Pancreas (tissue), 10 donors: Measurements from ENCODE around the gene CDSN. TPM values are rescaled to one million over a fixed set of nuclear protein-coding genes. Genes with fewer than 3 reads are reported as not detected.
A peak's percentile ranks its signal among the peaks of the same experiment; 100 is the strongest.

Experiments
- ATAC-seq, 4 donors: fragments of 200-7000 bp; cut with Tn5 transposase; one replicate each; pipeline versions ENCODE4 v1.8.0 to v1.9.1; 2020; ENCODE audit warnings: mild to moderate bottlenecking in 4 of 4, moderate library complexity in 4 of 4
- DNase-seq, 6 donors: peaks; one replicate each; pipeline ENCODE4 v3.0.0-alpha.2; 2020
- FAIRE-seq: peaks from 2 replicates; lab custom pipeline; 2012; peaks lifted over from hg19 to GRCh38; lab: Jason Lieb, UNC
- H3K27ac ChIP-seq, 4 donors: fragments of 200-600 bp; sonication (generic); 1 replicate in 3 of 4; 2 replicates in 1 of 4; pipeline versions ENCODE4 v1.5.0 to v1.8.0; 2020
- H3K27me3 ChIP-seq, 4 donors: fragments of 200-600 bp; one replicate each; pipeline ENCODE4 v1.8.0; 2021
- H3K36me3 ChIP-seq, 3 donors: fragments of 200-600 bp; sonication (generic) in 1 of 3; one replicate each; pipeline versions ENCODE4 v1.5.0 to v1.8.0; 2020 to 2021
- H3K4me1 ChIP-seq, 3 donors: fragments of 200-600 bp; one replicate each; pipeline ENCODE4 v1.8.0; 2021
- H3K4me3 ChIP-seq, 4 donors: fragments of 200-600 bp; sonication (generic) in 2 of 4; one replicate each; pipeline versions ENCODE4 v1.5.0 to v1.8.0; 2020 to 2021
- H3K9me3 ChIP-seq, 4 donors: fragments of 200-600 bp; one replicate each; pipeline ENCODE4 v1.8.0; 2021
- WGBS, 2 donors: extraction: QIAGEN DNeasy Blood & Tissue Kit; methylation state at CpG; one replicate each; pipeline ENCODE4 v1.1.7; 2013; 5-methylcytosine and 5-hydroxymethylcytosine counted together
- intact Hi-C, 3 donors: fragments of 100-400 bp; cut with DNase I; formaldehyde crosslinking; loops; one replicate each; pipeline versions ENCODE4 v1.11.1 to v1.14.2; 2022
- polyA plus RNA-seq, 2 donors: library from polyadenylated mRNA; stranded (reverse); fragments of 200-250 nt; gene quantifications; one replicate each; pipeline ENCODE4 v1.2.3, GENCODE V29; 2013
- total RNA-seq, 6 donors: library from RNA; stranded (reverse); fragmentation: NEBNext Ultra II Directional in 4 of 6; extraction: Animal tissue kit (Norgen Biotek cat#: 25700) in 4 of 6; gene quantifications; one replicate each; pipeline versions ENCODE4 v1.2.1 to v1.2.4, GENCODE V29; 2021 to 2023
- TF ChIP-seq, protein P1 (sequence below), 4 donors: fragments of 200-600 bp; sonication (generic) in 3 of 4; IDR thresholded peaks; one replicate each; pipeline versions ENCODE4 v1.5.0 to v1.8.0; 2021; ENCODE audit warnings: antibody characterized with exemption in 4 of 4
- donor health status: healthy with polysubstance abuse.
- donor health status: DM: no; HTN: no; CAD: no; lungs with moderate emphysema.
- donor health status: DM: no; HTN: no; CAD: no.
- donor health status: control.
- donor health status: control.
- donor health status: Bipolar disorder and iron deficiency.
- donor health status: DM: yes; HTN: yes; CAD: no.
- donor health status: DM: no; HTN: no; CAD: no.
- donor health status: DM: no; HTN: no; CAD: no.
- donor health status: DM: yes; HTN: yes; CAD: no.

Gene CDSN
- total and polyA plus RNA-seq, 8 donors, result 0.05 to 0.08 (median 0.06) TPM; not detected in 5

DNA sequence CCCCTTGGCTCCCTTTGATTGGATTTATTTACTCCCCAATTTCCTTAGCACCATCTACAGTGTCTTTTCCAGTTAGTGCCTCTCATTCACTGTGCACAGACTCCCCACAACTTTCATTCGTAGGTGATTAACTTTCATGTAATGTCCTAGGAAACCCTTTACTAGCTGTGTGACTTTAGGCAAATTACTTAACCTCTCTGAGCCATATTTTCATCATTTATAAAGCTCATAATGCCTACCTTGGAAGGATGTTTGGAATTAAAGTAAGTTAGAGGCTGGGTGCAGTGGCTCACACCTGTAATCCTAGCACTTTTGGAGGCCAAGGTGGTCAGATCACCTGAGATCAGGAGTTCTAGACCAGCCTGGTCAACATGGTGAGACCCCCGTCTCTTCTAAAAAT lies 28.0 kb downstream of the CDSN start:
- H3K36me3 ChIP-seq, result no peaks in the 10 kb centered on the region
- 78 to 79% methylated on average over 2 of the region's 2 CpGs for WGBS, 2 donors
- FAIRE-seq, result no peak
- no peak overlapping the region for H3K4me3 ChIP-seq
- DNase-seq, result no peak
- H3K27me3 ChIP-seq, result no peaks in the 10 kb centered on the region
- peaks cover 0 to 10% (median 4%) of the 10 kb centered on the region in 3 donors for H3K4me1 ChIP-seq
- intact Hi-C loops, result no loop called here
- H3K27ac ChIP-seq, result no peak overlapping the region
- TF ChIP-seq, protein P1, sequence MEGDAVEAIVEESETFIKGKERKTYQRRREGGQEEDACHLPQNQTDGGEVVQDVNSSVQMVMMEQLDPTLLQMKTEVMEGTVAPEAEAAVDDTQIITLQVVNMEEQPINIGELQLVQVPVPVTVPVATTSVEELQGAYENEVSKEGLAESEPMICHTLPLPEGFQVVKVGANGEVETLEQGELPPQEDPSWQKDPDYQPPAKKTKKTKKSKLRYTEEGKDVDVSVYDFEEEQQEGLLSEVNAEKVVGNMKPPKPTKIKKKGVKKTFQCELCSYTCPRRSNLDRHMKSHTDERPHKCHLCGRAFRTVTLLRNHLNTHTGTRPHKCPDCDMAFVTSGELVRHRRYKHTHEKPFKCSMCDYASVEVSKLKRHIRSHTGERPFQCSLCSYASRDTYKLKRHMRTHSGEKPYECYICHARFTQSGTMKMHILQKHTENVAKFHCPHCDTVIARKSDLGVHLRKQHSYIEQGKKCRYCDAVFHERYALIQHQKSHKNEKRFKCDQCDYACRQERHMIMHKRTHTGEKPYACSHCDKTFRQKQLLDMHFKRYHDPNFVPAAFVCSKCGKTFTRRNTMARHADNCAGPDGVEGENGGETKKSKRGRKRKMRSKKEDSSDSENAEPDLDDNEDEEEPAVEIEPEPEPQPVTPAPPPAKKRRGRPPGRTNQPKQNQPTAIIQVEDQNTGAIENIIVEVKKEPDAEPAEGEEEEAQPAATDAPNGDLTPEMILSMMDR (IDR thresholded peaks at IDR 0.05), result no peak
- no peaks in the 10 kb centered on the region for H3K9me3 ChIP-seq
- no peak for ATAC-seq

DNA sequence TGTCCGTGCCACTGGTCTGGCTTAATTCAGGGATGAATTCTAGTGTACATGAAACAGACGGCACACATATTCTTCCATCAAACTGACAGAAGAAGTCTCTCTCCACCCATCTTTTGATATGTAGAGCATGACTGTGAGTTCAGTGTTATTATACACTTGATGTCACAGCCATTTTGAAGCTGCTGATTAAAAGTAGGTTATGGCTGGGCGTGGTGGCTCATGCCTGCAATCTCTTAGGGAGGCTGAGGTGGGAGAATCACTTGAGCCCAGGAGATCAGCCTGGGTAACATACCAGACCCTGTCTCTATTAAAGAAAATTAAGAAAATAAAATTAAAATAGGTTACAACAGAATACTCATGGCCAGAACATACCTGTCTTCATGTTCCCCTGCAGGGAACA lies 28.6 kb downstream of the CDSN start:
- WGBS, 2 donors, result 39 to 59% methylated on average over 3 of the region's 3 CpGs
- ATAC-seq (no peak), DNase-seq (no peak), FAIRE-seq (no peak)
- Histone ChIP-seq H3K27me3 (no peaks in the 10 kb centered on the region), H3K4me1 (peaks cover 0 to 10% (median 4%) of the 10 kb centered on the region in 3 donors), H3K27ac (no peak overlapping the region), H3K9me3 (no peaks in the 10 kb centered on the region), H3K4me3 (no peak overlapping the region), H3K36me3 (no peaks in the 10 kb centered on the region)
- intact Hi-C loops, result no loop called here
- TF ChIP-seq, protein P1 (IDR thresholded peaks at IDR 0.05), result no peak

DNA sequence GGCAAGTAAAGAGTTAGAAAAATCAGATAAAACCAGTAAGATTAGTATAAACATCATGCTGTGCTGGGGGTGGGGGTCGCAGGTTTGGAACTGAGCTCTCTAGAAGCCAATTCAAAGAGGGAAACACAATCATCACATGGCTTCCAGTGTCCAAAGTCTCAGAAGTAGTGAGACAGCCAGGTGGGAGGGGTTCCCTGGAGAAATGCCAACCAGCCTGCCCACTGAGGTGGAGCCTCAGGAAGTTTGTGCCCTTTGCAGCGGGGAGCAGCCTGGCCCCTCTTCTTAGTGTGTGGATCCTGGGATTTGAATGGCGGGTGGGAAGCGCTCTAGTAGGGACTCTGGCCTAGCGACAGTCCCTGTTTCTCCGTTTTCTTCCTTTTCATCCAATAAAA lies 29.3 kb downstream of the CDSN start:
- WGBS, 2 donors, result 88 to 94% methylated on average over 6 of the region's 6 CpGs
- Histone ChIP-seq H3K27me3 (no peaks in the 10 kb centered on the region), H3K4me1 (peaks cover 0 to 10% (median 4%) of the 10 kb centered on the region in 3 donors), H3K4me3 (no peak overlapping the region), H3K27ac (no peak overlapping the region), H3K9me3 (no peaks in the 10 kb centered on the region), H3K36me3 (no peaks in the 10 kb centered on the region)
- no peak for DNase-seq
- TF ChIP-seq, protein P1 (IDR thresholded peaks at IDR 0.05), result no peak
- no peak for ATAC-seq
- intact Hi-C loops, result no loop called here
- no peak for FAIRE-seq

DNA sequence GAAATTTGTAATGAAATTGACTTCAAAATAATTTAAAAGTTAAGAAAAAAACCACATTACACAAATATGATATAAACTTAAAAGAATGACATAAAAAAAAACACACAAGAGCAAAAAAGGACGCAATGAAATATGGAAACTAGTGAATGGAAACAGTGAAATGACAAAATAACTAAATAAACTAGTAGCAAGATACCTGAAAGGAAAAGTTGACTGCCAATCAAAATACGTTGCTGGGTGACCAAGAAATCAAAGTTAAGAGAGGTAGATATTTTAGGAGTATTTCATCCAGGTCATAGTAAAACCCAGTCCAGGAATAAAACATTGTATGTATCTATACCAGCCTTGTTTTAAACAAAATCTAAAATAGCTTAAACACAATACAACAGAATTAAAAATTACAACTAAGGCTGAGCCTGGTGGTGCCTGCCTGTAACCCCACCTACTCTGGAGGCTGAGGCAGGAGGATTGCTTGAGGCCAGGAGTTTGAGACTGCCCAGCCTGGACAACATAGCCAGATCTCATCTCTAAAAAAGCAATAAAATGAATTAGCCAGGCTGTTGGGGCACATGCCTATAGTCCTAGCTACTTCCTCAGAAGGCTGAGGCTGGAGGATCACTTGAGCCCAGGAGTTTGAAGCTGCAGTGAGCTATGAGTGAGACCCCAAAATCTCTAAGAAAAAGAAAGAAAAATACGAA lies 29.8 kb downstream of the CDSN start:
- Histone ChIP-seq H3K36me3 (no peaks in the 10 kb centered on the region), H3K9me3 (no peaks in the 10 kb centered on the region), H3K4me1 (peaks cover 0 to 10% (median 4%) of the 10 kb centered on the region in 3 donors), H3K27me3 (no peaks in the 10 kb centered on the region), H3K27ac (no peak overlapping the region), H3K4me3 (no peak overlapping the region)
- ATAC-seq (no peak), FAIRE-seq (no peak), DNase-seq (no peak)
- TF ChIP-seq, protein P1 (IDR thresholded peaks at IDR 0.05), result no peak
- WGBS, 2 donors, result 83 to 85% methylated on average over 3 of the region's 3 CpGs
- intact Hi-C loops, result no loop called here

DNA sequence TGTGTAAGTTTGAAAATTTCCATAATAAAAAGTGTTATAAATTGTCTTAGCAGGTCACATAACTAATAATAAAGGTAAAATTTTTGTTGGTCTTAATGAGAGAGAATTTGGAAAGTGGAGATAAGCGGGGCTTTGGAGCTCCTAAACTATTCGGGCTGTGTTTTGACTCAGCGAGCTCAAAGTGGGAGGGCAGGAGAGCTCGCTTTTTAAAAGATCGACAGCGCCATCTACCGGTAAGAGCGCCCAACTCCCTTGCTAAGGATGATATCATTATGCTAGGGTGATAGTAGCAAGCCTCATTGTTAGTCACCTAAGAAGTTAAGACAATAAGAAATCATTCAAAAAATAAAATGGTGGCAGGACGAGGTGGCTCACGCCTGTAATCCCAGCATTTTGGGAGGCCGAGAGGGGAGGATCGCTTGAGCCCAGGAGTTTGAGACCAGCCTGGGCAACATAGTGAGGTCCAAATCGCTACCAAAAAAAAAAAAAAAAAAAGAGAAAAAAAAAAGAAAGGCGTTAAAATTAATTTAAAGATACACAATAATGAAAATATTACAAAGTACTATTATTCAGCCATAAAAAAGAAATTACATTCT lies 32.7 kb downstream of the CDSN start:
- peak; percentile 37 for FAIRE-seq
- no peak overlapping the region for H3K4me3 ChIP-seq
- peak; percentile 97 to 99 (median 98) for ATAC-seq
- no peak overlapping the region for H3K27ac ChIP-seq
- intact Hi-C loops, result loop anchor here (5.0 to 10.0 kb wide), 3 partner anchors 163 to 265 kb away; no protein-coding TSS in a partner anchor
- H3K27me3 ChIP-seq, result no peaks in the 10 kb centered on the region
- H3K4me1 ChIP-seq, result no peaks in the 10 kb centered on the region
- peak; percentile 64 to 94 (median 82) for DNase-seq
- H3K36me3 ChIP-seq, result no peaks in the 10 kb centered on the region
- WGBS, 2 donors, result 9% methylated on average over 14 of the region's 14 CpGs
- TF ChIP-seq, protein P1 (IDR thresholded peaks at IDR 0.05), result peak; percentile 61 to 76 (median 74)
- H3K9me3 ChIP-seq, result no peaks in the 10 kb centered on the region
